ENCODE measurements around the gene DDX28.

The DDX28 gene, protein sequence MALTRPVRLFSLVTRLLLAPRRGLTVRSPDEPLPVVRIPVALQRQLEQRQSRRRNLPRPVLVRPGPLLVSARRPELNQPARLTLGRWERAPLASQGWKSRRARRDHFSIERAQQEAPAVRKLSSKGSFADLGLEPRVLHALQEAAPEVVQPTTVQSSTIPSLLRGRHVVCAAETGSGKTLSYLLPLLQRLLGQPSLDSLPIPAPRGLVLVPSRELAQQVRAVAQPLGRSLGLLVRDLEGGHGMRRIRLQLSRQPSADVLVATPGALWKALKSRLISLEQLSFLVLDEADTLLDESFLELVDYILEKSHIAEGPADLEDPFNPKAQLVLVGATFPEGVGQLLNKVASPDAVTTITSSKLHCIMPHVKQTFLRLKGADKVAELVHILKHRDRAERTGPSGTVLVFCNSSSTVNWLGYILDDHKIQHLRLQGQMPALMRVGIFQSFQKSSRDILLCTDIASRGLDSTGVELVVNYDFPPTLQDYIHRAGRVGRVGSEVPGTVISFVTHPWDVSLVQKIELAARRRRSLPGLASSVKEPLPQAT

DNA sequence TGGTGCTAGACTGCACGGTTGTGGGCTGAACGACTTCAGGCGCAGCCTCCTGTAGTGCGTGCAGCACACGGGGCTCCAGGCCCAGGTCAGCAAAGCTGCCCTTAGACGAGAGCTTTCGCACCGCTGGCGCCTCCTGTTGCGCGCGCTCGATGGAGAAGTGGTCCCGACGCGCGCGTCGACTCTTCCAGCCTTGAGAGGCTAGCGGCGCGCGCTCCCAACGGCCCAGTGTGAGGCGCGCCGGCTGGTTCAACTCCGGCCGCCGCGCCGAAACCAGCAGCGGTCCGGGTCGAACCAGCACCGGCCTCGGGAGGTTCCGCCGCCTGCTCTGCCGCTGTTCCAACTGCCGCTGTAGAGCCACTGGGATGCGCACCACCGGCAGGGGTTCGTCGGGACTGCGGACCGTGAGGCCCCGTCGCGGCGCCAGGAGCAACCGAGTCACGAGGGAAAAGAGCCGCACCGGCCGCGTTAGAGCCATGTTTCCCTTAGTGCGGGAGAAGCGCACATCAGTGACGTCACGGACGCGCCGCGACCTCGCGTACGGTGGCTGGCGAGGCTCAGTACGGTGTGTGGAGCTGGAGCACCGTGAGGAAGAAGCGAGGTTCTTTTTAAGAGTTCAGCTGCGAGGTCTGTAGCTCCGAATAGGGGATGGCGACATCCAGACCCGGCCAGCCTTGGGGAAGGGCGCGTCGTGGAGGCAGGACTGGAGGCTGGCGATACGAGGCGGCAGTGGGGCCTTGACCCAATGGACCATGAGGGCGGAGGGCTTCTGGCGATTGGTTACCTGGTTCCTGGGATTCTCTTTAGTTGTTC lies at the start of gene DDX28, which contains the start of gene DUS2:
DDX28 (minus strand) TSS at position 505 of the 810 bp plus-strand sequence; CDS start at position 475, 30 bp downstream.
DUS2 (plus strand) TSS at position 557 of the 810 bp plus-strand sequence. CDS start 14,740 bp downstream, outside the sequence.
- peak; percentile 81 for DNase-seq (ENCODE audit: low read depth, low spot score)

DNA sequence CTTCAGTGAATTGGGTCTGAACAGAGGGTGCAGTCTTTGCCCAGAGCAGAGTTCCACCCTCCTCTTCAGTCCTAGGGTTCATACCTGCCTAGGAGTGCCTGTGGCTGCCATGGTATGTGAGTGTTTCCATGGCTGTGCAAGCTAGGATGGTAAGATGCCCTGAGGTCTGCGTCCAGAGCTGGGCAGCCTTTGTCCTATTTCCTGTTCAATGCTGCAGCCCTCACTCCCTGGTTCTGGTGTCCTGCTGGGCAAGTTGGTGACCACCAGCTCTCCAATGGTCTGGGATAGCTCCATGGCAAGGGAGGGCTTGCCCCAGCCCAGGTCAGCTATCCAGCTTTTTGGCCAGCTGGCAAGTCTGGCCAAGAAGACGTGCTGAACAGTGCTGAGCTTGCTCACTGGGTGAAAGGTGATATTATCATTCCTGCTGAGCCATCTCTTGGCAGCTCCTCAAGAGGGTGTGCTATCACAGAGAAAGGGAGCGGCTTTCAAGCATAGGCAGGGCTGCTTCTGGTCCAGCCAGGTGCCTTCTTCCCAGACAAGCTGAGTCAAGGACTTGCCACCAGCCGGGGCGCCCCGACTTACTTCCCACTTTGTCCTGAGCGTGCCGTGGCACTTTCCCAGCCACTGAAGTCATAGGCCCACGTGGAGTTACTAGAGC lies 49.1 kb upstream of the DDX28 start:
- no peak for DNase-seq (ENCODE audit: low read depth, low spot score)

DNA sequence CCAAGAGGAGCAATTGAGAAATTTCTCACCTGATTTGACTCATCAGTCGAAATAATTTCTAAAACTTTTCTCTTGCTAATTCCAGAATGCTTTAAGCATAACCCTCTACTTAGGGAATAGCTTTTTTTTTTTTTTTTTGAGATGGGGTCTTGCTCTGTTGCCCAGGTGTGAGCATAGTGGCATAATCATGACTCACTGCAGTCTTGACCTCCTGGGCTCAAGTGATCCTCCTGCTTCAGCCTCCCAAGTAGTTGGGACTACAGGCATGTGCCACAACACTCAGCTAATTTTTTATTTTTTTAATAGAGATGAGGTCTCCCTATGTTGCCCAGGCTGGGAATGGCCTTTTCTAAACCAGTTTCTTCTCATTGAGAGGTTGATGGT lies 48.5 kb upstream of the DDX28 start:
- no peak for DNase-seq (ENCODE audit: low read depth, low spot score)

DNA sequence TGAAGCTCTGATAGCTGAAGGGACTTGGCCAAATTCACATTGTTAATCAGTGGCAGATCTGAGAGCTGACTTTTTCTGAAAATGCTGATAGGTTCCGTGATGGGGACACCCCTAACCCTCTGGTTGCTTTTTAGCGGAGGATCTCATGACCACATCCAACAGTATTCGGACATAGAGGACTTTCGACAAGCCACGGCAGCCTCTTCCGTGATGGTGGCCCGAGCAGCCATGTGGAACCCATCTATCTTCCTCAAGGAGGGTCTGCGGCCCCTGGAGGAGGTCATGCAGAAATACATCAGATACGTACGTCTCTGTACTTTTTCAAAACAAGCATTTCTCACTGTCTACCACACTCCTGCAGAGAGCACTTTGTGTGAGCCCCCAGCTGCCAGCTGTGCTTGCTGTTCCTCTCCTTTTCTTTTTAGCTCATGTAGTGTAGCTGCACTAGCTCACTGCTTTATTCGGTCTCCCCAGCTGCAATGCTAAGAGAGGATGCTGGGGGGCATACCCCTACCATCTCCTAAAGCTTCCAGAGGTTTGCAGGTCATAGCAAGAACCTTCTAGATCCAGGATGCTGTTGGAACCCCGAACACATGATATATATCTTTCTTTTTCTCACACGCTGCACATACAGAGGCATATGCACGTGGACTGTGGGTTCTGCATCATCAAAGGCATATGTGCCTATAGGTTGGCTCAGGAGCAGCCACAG lies 47.9 kb upstream of the DDX28 start:
- DNase-seq (ENCODE audit: low read depth, low spot score): no peak

DNA sequence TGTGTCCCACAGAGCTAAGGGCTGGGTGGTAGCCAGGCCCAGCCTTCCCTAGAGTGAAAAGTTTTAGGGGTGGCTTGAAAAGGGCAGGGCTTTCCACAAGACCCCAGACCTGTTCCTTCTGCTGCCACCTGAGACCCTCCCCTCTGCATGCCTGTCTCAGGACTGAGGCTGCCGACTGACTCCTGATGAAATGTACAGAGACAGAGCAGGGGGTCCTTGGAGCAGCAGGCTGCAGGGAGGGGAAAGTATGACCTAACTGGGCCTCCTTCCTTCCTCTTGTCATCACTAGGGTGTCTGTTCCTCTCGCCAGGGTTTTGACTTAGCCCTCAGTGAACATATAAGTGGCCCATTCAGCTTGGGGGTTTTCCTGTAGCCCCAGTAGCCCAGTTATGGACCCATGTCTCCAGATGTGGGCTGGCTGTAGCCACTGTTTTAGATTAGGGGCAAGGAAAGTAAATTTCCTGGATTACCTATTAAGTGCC lies 47.3 kb upstream of the DDX28 start:
- DNase-seq (ENCODE audit: low read depth, low spot score): no peak

DNA sequence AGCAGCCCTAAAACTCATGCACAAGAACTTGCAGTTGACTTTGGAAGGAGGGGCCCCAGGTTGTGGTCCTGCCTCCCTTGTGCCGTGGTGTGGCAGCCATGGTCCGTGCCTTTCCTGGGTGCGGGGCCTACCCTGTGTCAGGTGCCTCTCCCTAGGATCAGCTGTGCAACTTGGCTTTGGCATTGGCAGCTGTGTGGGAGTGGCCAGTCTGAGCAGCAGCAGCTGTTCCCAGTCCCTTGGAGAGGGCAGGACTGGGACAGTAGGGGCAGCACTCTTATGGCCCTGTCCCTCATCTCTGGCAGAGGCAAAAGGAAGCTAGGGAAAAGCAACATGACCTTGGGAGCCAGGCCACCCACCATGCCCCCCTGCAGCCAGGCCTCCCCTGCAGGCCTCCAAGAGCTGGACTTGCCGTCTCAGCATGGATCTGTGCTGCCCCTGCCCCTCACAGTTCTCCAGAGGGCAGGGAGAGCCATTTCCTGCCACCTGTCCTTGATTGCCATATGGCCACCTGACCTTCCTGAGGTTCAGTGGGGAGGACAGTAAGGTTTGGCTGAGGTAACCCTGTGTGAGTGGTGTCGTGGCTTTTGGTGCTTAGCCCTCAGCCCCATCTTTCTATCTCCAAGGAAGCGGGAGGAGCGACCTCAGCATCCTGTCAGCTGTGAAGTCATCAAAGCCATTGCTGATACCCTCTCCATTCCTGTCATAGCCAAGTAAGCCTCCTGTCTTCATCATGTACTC lies 46.6 kb upstream of the DDX28 start:
- no peak for DNase-seq (ENCODE audit: low read depth, low spot score)

DNA sequence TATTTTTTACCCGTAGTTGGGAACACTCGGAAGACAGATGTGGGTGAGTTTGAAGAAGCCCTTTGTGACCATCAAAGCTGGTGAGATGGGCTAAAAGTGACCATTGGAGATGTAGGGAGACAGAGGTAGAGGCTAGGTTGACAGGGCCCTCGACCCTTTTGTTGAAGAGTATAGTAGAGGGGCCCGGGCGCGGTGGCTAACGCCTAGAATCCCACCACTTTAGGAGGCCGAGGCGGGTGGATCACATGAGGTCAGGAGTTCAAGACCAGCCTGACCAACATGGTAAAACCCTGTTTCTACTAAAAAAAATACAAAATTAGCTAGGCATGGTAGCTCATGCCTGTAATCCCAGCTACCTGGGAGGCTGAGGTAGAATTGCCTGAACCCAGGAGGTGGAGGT lies 45.9 kb upstream of the DDX28 start:
- DNase-seq (ENCODE audit: low read depth, low spot score): no peak

DNA sequence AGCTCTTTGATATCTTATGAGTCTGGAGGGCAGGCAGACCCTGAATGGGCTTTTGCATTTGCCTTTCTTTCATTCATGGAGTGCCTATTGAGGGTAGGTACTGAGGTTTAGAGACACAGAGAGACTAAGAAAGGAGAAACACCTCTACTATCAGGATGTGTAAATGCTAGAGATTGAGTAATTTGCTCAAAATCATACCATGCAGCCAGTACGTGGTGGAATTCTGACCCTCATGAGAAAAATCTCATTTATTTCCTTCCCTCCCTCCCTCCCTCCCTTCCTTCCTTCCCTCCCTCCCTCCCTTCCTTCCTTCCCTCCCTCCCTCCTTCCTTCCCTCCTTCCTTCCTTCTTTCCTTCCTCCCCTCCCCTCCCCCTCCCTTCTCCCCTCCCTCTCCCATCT lies 43.7 kb upstream of the DDX28 start:
- no peak for DNase-seq (ENCODE audit: low read depth, low spot score)

DNA sequence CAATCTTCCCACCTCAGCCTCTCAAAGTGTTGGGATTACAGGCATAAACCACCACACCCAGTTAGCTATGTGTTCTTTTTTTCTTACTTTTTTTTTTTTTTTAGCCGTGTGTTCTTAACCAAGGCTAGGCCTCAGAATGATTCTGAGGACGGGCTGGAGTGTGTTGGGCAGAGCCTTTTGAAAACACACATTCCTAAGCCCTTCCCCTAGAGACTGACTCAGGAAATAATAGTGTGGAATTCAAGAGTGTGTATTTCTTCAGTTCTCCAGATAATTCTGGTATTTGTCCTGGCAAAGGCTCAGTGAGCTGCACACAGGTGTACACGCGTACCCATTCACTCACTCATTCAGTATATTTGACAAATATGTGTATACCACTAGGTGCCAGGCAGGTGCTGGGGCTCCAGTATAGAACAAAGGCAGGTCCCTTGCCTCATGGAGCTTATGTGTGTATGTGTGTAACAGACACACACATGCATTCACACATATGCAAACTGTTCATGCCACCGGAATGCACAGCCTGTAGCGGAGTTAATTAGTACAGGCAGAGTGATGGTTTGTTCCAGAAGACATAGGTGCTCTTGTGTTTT lies 42.8 kb upstream of the DDX28 start:
- no peak for DNase-seq (ENCODE audit: low read depth, low spot score)

DNA sequence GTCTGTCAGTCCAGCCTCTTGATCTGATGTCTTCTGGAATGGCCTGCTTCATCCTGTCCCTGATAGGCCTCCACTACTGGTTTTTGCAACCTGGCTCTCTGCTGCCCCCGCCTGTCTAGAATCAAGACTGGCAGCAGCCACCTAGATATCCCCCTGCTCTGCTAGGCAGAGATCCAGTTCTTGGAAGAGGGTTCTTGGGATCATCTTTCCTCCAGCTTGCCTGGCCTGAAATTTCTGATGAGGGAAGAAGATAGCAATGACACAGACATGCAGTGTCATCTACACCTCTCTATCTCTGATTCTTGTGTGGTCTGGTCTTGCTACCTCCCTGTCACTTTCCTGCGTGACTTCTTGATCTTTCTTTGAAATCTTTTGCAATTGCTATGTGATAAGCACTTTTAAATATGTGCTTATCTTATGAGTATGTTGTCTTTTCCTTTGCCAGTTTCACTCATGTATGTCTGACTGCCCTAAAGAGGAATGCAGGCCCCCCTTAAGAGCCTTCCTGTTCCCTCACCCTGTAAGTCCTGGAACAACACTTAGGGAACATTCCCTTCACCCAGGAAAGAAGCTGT lies 41.8 kb upstream of the DDX28 start:
- DNase-seq (ENCODE audit: low read depth, low spot score): no peak

DNA sequence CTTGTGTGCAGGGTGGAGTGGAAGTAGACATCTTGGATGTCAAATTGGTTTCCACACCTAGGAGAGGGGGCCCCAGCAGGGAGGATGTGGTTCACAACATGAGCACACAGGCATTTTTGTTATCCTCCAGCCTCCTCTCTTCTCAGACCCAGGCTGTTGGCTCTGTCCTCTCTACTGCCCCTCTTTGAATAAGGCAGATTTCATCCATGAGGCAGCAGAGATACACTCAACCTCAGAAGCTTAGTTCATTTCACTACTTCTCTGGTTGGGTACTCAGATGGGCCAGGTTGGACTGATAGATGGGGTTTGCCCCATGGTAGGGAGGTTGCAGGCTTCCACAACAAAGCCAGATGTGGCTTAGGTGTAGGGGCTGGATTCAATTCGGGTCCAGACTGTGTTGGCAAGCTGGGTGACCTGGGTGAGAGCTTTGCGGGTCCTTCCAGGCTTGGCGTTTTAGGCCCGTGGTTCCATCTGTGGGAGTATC lies 39.9 kb upstream of the DDX28 start:
- DNase-seq (ENCODE audit: low read depth, low spot score): no peak

DNA sequence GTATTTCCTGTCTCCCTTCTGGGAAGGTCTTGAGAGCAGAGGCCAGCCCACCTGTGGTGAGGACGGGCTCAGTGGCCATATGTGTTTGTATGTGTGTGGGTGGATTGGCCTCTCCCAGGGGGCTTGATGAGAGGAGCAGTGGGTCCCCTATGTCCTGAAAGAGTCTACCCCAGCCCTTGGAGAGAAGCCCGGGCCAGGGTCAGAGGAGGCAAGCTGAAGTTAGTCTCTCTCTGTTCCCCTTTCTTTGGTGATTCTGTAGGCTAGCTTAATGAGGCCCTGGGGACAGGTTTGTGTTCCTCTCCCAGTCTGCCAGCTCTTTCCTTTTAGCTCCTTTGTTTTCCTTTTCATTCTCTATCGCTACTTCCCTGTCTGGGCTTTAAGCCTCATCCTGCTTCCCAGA lies 38.4 kb upstream of the DDX28 start:
- DNase-seq (ENCODE audit: low read depth, low spot score): no peak

DNA sequence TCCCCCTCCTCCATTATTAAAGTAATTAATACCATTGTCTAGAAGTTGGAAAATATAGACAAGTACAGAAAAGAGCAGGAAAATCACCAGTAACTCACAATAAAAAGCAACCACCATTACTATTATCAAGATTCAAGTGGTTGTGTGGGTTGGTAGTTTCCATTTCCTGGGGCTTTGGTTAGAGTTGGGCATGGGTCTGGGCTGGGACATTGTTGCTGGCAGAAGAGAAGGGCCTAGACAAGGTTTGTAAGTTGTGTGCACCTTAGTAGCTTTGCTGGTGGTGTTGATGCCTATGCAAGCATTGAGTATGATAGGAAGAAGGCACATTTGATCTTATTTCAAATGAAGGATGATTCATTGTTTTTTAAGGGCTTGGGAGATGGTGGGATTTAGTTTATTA lies 36.8 kb upstream of the DDX28 start:
- no peak for DNase-seq (ENCODE audit: low read depth, low spot score)

DNA sequence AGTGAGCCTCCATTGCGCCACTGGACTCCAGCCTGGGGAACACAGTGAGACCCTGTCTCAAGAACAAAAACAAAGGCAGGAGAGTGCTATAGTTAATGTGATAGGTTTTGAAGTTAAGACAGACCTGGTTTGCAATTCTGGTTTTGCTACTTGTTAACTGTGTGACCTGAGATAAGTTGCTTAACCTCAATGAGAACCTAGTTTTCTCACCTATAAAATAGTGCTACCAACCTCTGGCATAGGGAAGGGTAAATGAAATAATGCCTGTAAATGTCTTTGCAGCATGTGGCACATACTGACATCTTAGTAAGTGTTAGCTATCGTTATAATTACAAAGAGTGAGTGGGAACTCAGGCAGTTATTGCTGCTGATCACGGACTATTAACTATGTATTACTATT lies 32.4 kb upstream of the DDX28 start:
- DNase-seq (ENCODE audit: low read depth, low spot score): no peak

DNA sequence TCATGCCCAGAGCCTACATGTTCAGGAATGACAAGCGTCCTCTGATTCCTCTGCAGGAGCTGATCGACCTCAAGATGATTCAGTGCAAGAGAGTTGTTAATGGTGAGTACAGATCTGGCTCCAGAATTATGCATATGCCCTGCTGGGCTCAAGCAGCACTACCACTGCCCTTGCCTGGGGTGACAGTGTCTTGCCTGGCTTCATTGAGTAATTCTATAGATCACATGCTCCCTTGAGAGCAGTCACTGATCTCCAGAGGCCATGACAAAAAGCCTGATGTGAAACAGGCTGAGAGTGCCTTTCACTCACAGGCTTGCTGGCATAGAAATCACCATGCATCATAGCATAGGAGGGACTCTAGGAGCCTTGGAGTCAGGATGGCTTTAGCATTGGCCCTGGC lies 26.4 kb upstream of the DDX28 start:
- no peak for DNase-seq (ENCODE audit: low read depth, low spot score)

DNA sequence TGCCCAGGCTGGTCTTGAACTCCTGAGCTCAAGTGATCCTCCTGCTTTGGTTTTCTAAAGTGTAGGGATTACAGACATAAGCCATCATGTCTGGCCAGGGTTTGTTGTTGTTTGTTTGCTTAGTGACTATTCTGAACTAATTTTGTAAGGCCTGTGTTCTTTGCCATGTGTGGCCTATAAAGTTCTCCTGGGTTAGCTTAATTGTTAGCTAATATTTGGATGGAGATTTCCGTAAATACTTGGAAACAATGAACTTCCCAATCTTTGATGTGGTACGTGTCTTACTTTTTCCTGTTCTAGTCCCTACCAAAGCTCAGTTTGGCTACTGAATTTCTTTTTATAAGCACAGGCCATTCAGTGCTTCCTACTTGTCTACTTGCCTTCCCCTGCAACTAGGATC lies 25.0 kb upstream of the DDX28 start:
- DNase-seq (ENCODE audit: low read depth, low spot score): no peak

DNA sequence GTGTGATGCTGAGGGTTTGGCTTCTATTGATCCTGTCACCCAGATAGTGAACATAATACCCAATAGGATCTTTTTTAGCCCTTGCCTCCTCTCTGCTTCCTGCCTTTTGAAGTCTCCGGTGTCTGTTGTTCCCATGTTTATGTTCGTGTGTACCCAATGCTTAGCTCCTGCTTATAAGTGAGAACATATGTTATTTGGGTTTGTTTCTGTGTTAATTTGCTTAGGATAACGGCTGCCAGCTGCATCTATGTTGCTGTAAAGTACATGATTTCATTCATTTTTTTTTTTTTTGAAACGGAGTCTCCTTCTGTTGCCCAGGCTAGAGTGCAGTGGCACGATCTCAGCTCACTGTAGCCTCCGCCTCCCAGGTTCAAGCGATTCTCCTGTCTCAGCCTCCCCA lies 23.1 kb upstream of the DDX28 start:
- DNase-seq (ENCODE audit: low read depth, low spot score): no peak

DNA sequence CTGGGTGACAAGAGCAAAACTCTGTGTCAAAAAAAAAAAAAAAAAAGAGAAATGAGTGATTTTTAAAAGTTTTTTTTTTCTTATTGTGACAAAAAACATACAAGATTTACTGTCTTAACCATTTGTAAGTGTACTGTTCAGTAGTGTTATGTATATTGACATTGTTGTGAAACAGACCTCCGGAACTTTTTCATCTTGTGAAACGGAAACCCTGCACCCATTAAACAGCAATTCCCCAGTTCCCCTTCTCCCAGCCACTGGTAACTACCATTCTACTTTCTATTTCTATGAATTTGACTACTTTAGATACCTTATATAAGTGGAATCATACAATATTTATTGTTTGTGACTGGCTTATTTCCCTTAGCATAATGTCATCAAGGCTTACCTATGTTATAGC lies 18.8 kb upstream of the DDX28 start:
- no peak for DNase-seq (ENCODE audit: low read depth, low spot score)

DNA sequence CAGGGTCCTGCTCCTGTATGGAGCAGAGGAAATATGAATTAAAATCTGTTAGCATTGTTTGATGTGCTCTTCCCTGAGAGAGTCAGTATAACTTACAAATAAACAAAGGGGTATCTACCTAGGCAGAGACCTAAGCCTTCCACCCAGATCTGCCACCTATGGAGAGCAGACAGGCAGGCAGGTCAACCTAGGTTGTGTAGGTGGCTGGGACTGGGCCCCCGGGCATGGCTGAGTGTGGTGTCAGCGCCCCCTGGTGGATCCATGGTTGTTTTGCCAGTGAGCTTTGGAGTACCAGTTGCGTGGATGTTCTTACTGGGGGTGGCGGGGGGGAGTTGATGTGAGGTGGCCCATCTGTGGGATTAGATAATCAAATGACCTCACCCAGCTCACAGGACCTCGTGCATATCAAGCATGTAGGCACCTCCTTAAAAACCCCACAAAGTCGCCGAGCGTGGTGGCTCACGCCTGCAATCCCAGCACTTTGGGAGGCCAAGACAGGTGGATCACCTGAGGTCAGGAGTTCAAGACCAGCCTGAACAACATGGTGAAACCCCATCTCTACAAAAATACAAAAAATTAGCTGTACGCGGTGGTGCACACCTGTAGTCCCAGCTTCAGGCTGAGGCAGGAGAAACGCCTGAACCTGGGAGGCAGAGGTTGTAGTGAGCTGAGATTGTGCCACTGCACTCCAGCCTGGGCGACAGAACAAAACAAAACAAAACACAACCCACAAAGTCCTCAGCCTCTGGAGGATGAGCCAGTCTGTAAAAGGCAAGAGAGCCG lies 17.7 kb upstream of the DDX28 start:
- DNase-seq (ENCODE audit: low read depth, low spot score): peak; percentile 84

Data from activated naive CD8-positive, alpha-beta T cell treated with anti-CD3 and anti-CD28 coated beads, Interleukin-2, amount 50 U/mL, for 16 hours (primary cell).